Uterus (tissue), 4 donors: ENCODE data around the gene METTL14. TPM values are rescaled to one million over a fixed set of nuclear protein-coding genes. Genes with fewer than 3 reads are reported as not detected.
"Not testable (repeated sequence)": the region's sequence is repeated elsewhere in the genome, so short reads cannot be mapped to it uniquely, and the experiment has no call there.

Source experiments
- DNase-seq, 2 donors: peaks; one replicate each; pipeline ENCODE4 v3.0.0-alpha.2; 2019 to 2020
- H3K27ac ChIP-seq, 2 donors: fragments of 200-600 bp; sonication (generic); 1 replicate in 1 of 2; 2 replicates in 1 of 2; pipeline ENCODE4 v1.5.1; 2016 to 2018
- H3K27me3 ChIP-seq, 2 donors: fragments of 200-600 bp; sonication (generic); one replicate each; pipeline ENCODE4 v1.5.1; 2018 to 2019; ENCODE audit warnings: control low read depth in 1 of 2
- H3K36me3 ChIP-seq, 2 donors: fragments of 200-600 bp; sonication (generic); one replicate each; pipeline ENCODE4 v1.5.1; 2019; ENCODE audit warnings: control low read depth in 1 of 2
- H3K4me1 ChIP-seq, 2 donors: fragments of 200-600 bp; sonication (generic); one replicate each; pipeline ENCODE4 v1.5.1; 2018 to 2019; ENCODE audit warnings: control low read depth in 1 of 2
- H3K4me3 ChIP-seq, 2 donors: fragments of 200-600 bp; sonication (generic); 1 replicate in 1 of 2; 2 replicates in 1 of 2; pipeline ENCODE4 v1.5.1; 2018 to 2019; ENCODE audit warnings: mild to moderate bottlenecking in 1 of 2
- H3K9me3 ChIP-seq, 2 donors: fragments of 200-600 bp; sonication (generic); one replicate each; pipeline ENCODE4 v1.5.1; 2019; ENCODE audit warnings: control low read depth in 1 of 2
- CTCF ChIP-seq, 4 experiments: fragments of 200-600 bp in 2 of 4; fragments of 450-650 bp in 2 of 4; sonication (generic) in 2 of 4; IDR thresholded peaks; one replicate each; pipeline ENCODE4 v1.5.1; 2016 to 2019; ENCODE audit warnings: antibody characterized with exemption in 4 of 4, mild to moderate bottlenecking in 2 of 4, moderate library complexity in 1 of 4
- POLR2A ChIP-seq, 2 donors: fragments of 450-650 bp; IDR thresholded peaks; one replicate each; pipeline ENCODE4 v1.6.1; 2016; ENCODE audit warnings: antibody characterized with exemption in 2 of 2, mild to moderate bottlenecking in 1 of 2, moderate library complexity in 1 of 2
- intact Hi-C: fragments of 100-400 bp; cut with DNase I; formaldehyde crosslinking; loops from one replicate; pipeline ENCODE4 v1.15.1; 2023; ENCODE audit warnings: low total_unique reads
- total RNA-seq, 4 donors: library from RNA; depleted of rRNA in 3 of 4; stranded (reverse); fragments of >200 nt in 3 of 4; gene quantifications; one replicate each; pipeline versions ENCODE4 v1.1.0 to v1.2.4, GENCODE V29; 2014 to 2023
- donor health status: DM: yes; HTN: yes; CAD: no.

Gene METTL14
- total RNA-seq, result 10 to 100 TPM in 2 of 4 donors, 1 to 10 TPM in 2; 2.3 to 92.6 (median 33.7) TPM

GRCh38 chr4:118684873-118685811 is at the start of gene METTL14:
Gene METTL14 (plus strand): TSS chr4:118685392. CDS start chr4:118685535, 143 bp downstream.
- intact Hi-C loops, result no loop called here
- Histone ChIP-seq H3K27me3 (no peaks in the 10 kb centered on the region), H3K9me3 (no peaks in the 10 kb centered on the region), H3K4me3 (peak within 1 kb of the TSS; percentile 65 to 83), H3K4me1 (no peaks in the 10 kb centered on the region), H3K27ac (peak within 1 kb of the TSS; percentile 87 to 90), H3K36me3 (no peaks in the 10 kb centered on the region)
- peak; percentile 91 to 93 for DNase-seq
- peak; percentile 54 to 64 for TF ChIP-seq POLR2A (IDR thresholded peaks at IDR 0.05)
- peak in 2 of 4 experiments; percentile 12 to 14 for TF ChIP-seq CTCF (IDR thresholded peaks at IDR 0.05)

- H3K27ac ChIP-seq, H3K4me3 ChIP-seq, intact Hi-C loops, H3K36me3 ChIP-seq, H3K9me3 ChIP-seq, DNase-seq, H3K4me1 ChIP-seq, H3K27me3 ChIP-seq: not testable (repeated sequence)
These were observed 49.1 kb upstream of the METTL14 start for GRCh38 chr4:118636126-118636525.

- H3K4me1 ChIP-seq, intact Hi-C loops, H3K36me3 ChIP-seq, H3K4me3 ChIP-seq, DNase-seq, H3K27ac ChIP-seq, H3K27me3 ChIP-seq, H3K9me3 ChIP-seq: not testable (repeated sequence)
These were observed 20.5 kb upstream of the METTL14 start for GRCh38 chr4:118664665-118665064.

GRCh38 chr4:118669220-118669619 is 16.0 kb upstream of the METTL14 start:
- H3K27ac ChIP-seq, H3K9me3 ChIP-seq, H3K36me3 ChIP-seq, H3K27me3 ChIP-seq, H3K4me3 ChIP-seq, intact Hi-C loops, H3K4me1 ChIP-seq: not testable (repeated sequence)
- DNase-seq, result peak; percentile 42 to 58

GRCh38 chr4:118670968-118671367 is 14.2 kb upstream of the METTL14 start:
- H3K9me3 ChIP-seq, H3K27ac ChIP-seq, intact Hi-C loops: not testable (repeated sequence)

GRCh38 chr4:118676128-118676527 is 9.1 kb upstream of the METTL14 start:
- no peaks in the 10 kb centered on the region for H3K36me3 ChIP-seq
- intact Hi-C loops, result no loop called here
- H3K27ac ChIP-seq, result no peak overlapping the region
- H3K4me3 ChIP-seq, result no peak overlapping the region
- no peaks in the 10 kb centered on the region for H3K27me3 ChIP-seq
- no peaks in the 10 kb centered on the region for H3K9me3 ChIP-seq
- DNase-seq, result no peak
- TF ChIP-seq POLR2A (IDR thresholded peaks at IDR 0.05), result no peak
- no peak for TF ChIP-seq CTCF (IDR thresholded peaks at IDR 0.05)
- no peaks in the 10 kb centered on the region for H3K4me1 ChIP-seq

More at GRCh38 chr4:118670968-118671367, 14.2 kb upstream of the METTL14 start:
- not testable (repeated sequence) for DNase-seq, H3K4me3 ChIP-seq, H3K36me3 ChIP-seq, H3K27me3 ChIP-seq, H3K4me1 ChIP-seq

- Histone ChIP-seq H3K9me3 (no peaks in the 10 kb centered on the region), H3K4me3 (no peak overlapping the region)
- intact Hi-C loops, result no loop called here
These were observed 4.4 kb upstream of the METTL14 start for GRCh38 chr4:118680808-118681207.

More at GRCh38 chr4:118680808-118681207, 4.4 kb upstream of the METTL14 start:
- no peak for DNase-seq
- TF ChIP-seq POLR2A (IDR thresholded peaks at IDR 0.05) (no peak), CTCF (IDR thresholded peaks at IDR 0.05) (no peak)
- no peaks in the 10 kb centered on the region for H3K4me1 ChIP-seq
- H3K27ac ChIP-seq, result no peak overlapping the region
- H3K27me3 ChIP-seq, result no peaks in the 10 kb centered on the region
- no peaks in the 10 kb centered on the region for H3K36me3 ChIP-seq
